Measurements from ENCODE around the gene LDLRAP1. TPM values are rescaled to one million over a fixed set of nuclear protein-coding genes. Genes with fewer than 3 reads are reported as not detected.

LDLRAP1 gene
- total and polyA plus RNA-seq, 2 experiments from 2014 or later = 23.6 to 26.9 TPM

GRCh38 chr1:25577134-25577920 lies 33.9 kb downstream of the LDLRAP1 start:
- Histone ChIP-seq H3K4me3 (no peak overlapping the region), H3K4me2 (ENCODE audit: unreplicated experiment) (no peak overlapping the region), H3K36me3 (ENCODE audit: low read depth) (no peaks in the 10 kb centered on the region), H3K27me3 (replicated peaks; ENCODE audit: insufficient read depth) (no peaks in the 10 kb centered on the region), H3K9me3 (ENCODE audit: low read depth) (no peaks in the 10 kb centered on the region), H3K9ac (no peak overlapping the region), H3K9me2 (ENCODE audit: insufficient read depth) (no peaks in the 10 kb centered on the region), H2AFZ (no peak overlapping the region), H3F3A (ENCODE audit: insufficient read depth) (no peaks in the 10 kb centered on the region), H3K4me1 (ENCODE audit: insufficient read depth) (no peaks in the 10 kb centered on the region), H3K27ac (no peak overlapping the region), H3K79me2 (ENCODE audit: insufficient read depth) (no peaks in the 10 kb centered on the region), H4K20me1 (ENCODE audit: insufficient read depth) (no peaks in the 10 kb centered on the region)
- in situ Hi-C loops (cut with MboI) = no loop called here
- WGBS, 2 experiments (ENCODE audit: low coverage in 1 of 2, low lambda C conversion rate in 2 of 2, missing lambda C conversion rate in 2 of 2) = 73% methylated on average over 21 of the region's 21 CpGs
- TF ChIP-seq EZH2phosphoT487 (IDR thresholded peaks at IDR 0.05; ENCODE audit: insufficient read depth, low read depth) (no peak), EZH2 (IDR thresholded peaks at IDR 0.05; ENCODE audit: insufficient read depth, poor library complexity, severe bottlenecking) (no peak)
- no peak for DNase-seq

GRCh38 chr1:25579292-25580252 lies 36.2 kb downstream of the LDLRAP1 start:
- WGBS, 2 experiments (ENCODE audit: low coverage in 1 of 2, low lambda C conversion rate in 2 of 2, missing lambda C conversion rate in 2 of 2) = 77% methylated on average over 19 of the region's 19 CpGs
- H3K27ac ChIP-seq = no peak overlapping the region
- TF ChIP-seq EZH2phosphoT487 (IDR thresholded peaks at IDR 0.05; ENCODE audit: insufficient read depth, low read depth) (no peak), EZH2 (IDR thresholded peaks at IDR 0.05; ENCODE audit: insufficient read depth, poor library complexity, severe bottlenecking) (no peak)
- H3K4me3 ChIP-seq = no peak overlapping the region
- no peak overlapping the region for H2AFZ ChIP-seq
- no peaks in the 10 kb centered on the region for H3K36me3 ChIP-seq (ENCODE audit: low read depth)
- H3K9ac ChIP-seq = no peak overlapping the region
- H3K9me3 ChIP-seq (ENCODE audit: low read depth) = no peaks in the 10 kb centered on the region
- H3K4me2 ChIP-seq (ENCODE audit: unreplicated experiment) = no peak overlapping the region
- H3K27me3 ChIP-seq (replicated peaks; ENCODE audit: insufficient read depth) = no peaks in the 10 kb centered on the region
- H3K9me2 ChIP-seq (ENCODE audit: insufficient read depth) = no peaks in the 10 kb centered on the region
- DNase-seq = no peak
- H3K79me2 ChIP-seq (ENCODE audit: insufficient read depth) = no peaks in the 10 kb centered on the region
- no peaks in the 10 kb centered on the region for H3K4me1 ChIP-seq (ENCODE audit: insufficient read depth)
- no peaks in the 10 kb centered on the region for H4K20me1 ChIP-seq (ENCODE audit: insufficient read depth)
- no peaks in the 10 kb centered on the region for H3F3A ChIP-seq (ENCODE audit: insufficient read depth)
- in situ Hi-C loops (cut with MboI) = no loop called here

- WGBS, 2 experiments (ENCODE audit: low coverage in 1 of 2, low lambda C conversion rate in 2 of 2, missing lambda C conversion rate in 2 of 2) = 86 to 90% methylated on average over 6 of the region's 6 CpGs
Observed at GRCh38 chr1:25580927-25581326, 37.5 kb downstream of the LDLRAP1 start.

GRCh38 chr1:25581764-25582163 lies 38.4 kb downstream of the LDLRAP1 start:
- no peak overlapping the region for H3K4me3 ChIP-seq
- H4K20me1 ChIP-seq (ENCODE audit: insufficient read depth) = no peaks in the 10 kb centered on the region
- WGBS, 2 experiments (ENCODE audit: low coverage in 1 of 2, low lambda C conversion rate in 2 of 2, missing lambda C conversion rate in 2 of 2) = 55 to 56% methylated on average over 5 of the region's 5 CpGs
- TF ChIP-seq EZH2 (IDR thresholded peaks at IDR 0.05; ENCODE audit: insufficient read depth, poor library complexity, severe bottlenecking) = no peak
- no peak for TF ChIP-seq EZH2phosphoT487 (IDR thresholded peaks at IDR 0.05; ENCODE audit: insufficient read depth, low read depth)
- H3K9ac ChIP-seq = no peak overlapping the region
- H3K4me2 ChIP-seq (ENCODE audit: unreplicated experiment) = no peak overlapping the region
- H3K27ac ChIP-seq = no peak overlapping the region
- H3K9me2 ChIP-seq (ENCODE audit: insufficient read depth) = no peaks in the 10 kb centered on the region
- in situ Hi-C loops (cut with MboI) = no loop called here
- H3K36me3 ChIP-seq (ENCODE audit: low read depth) = no peaks in the 10 kb centered on the region
- H2AFZ ChIP-seq = no peak overlapping the region
- H3K4me1 ChIP-seq (ENCODE audit: insufficient read depth) = no peaks in the 10 kb centered on the region
- no peaks in the 10 kb centered on the region for H3F3A ChIP-seq (ENCODE audit: insufficient read depth)
- no peak for DNase-seq
- H3K79me2 ChIP-seq (ENCODE audit: insufficient read depth) = no peaks in the 10 kb centered on the region
- no peaks in the 10 kb centered on the region for H3K9me3 ChIP-seq (ENCODE audit: low read depth)
- H3K27me3 ChIP-seq (replicated peaks; ENCODE audit: insufficient read depth) = no peaks in the 10 kb centered on the region

More at GRCh38 chr1:25580927-25581326, 37.5 kb downstream of the LDLRAP1 start:
- Histone ChIP-seq H3K4me3 (no peak overlapping the region), H3F3A (ENCODE audit: insufficient read depth) (no peaks in the 10 kb centered on the region), H3K79me2 (ENCODE audit: insufficient read depth) (no peaks in the 10 kb centered on the region), H4K20me1 (ENCODE audit: insufficient read depth) (no peaks in the 10 kb centered on the region), H3K9me3 (ENCODE audit: low read depth) (no peaks in the 10 kb centered on the region), H3K36me3 (ENCODE audit: low read depth) (no peaks in the 10 kb centered on the region), H3K9ac (no peak overlapping the region), H3K27me3 (replicated peaks; ENCODE audit: insufficient read depth) (no peaks in the 10 kb centered on the region), H2AFZ (no peak overlapping the region), H3K4me2 (ENCODE audit: unreplicated experiment) (no peak overlapping the region), H3K9me2 (ENCODE audit: insufficient read depth) (no peaks in the 10 kb centered on the region), H3K4me1 (ENCODE audit: insufficient read depth) (no peaks in the 10 kb centered on the region), H3K27ac (no peak overlapping the region)
- in situ Hi-C loops (cut with MboI) = no loop called here
- TF ChIP-seq EZH2phosphoT487 (IDR thresholded peaks at IDR 0.05; ENCODE audit: insufficient read depth, low read depth) (no peak), EZH2 (IDR thresholded peaks at IDR 0.05; ENCODE audit: insufficient read depth, poor library complexity, severe bottlenecking) (no peak)
- no peak for DNase-seq

Data from GM23248 (cell line).